ENCODE measurements around the gene CMTM7.

CMTM7 gene

DNA sequence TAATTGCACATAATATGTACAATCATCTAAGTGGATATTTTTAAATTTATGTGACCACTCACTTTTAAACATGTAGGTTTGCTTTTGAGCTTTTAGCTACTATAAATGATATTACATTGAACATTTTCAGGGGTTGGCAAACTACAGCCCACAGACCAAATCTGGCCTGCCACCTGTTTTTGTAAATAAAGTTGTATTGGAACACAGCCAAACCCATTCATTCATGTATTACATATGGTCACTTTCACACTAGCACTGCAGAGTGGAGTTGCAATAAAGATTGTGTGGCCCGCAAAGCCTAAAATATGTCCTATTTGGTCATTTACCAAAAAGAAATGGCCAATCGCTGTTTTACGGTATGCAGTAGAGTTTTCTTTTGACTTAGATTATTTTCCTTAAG is 21.2 kb downstream of the CMTM7 start:
- Histone ChIP-seq H3K36me3 (ENCODE audit: control insufficient read depth in 4 of 4, insufficient read depth in 4 of 4, low read length in 3 of 4) (peaks cover 0 to 31% (median 0%) of the 10 kb centered on the region in 4 experiments), H3K27me3 (replicated peaks in 2 of 5; ENCODE audit: control insufficient read depth in 4 of 5, insufficient read depth in 5 of 5, low read length in 4 of 5) (no peaks in the 10 kb centered on the region), H3K4me3 (ENCODE audit: control insufficient read depth in 1 of 7, extremely low read depth in 1 of 7, insufficient read depth in 4 of 7, low read depth in 2 of 7, low read length in 6 of 7) (no peak overlapping the region), H3K27ac (ENCODE audit: insufficient read depth in 1 of 2, low read depth in 1 of 2, low read length in 2 of 2, poor library complexity in 1 of 2, severe bottlenecking in 2 of 2) (no peak overlapping the region), H3K4me1 (ENCODE audit: control extremely low read depth in 1 of 4, control insufficient read depth in 4 of 4, insufficient read depth in 4 of 4, low read length in 3 of 4) (peaks cover 15 to 55% (median 32%) of the 10 kb centered on the region in 4 experiments), H3K9me3 (ENCODE audit: control extremely low read depth in 1 of 5, control insufficient read depth in 4 of 5, insufficient read depth in 2 of 5, low read depth in 1 of 5, low read length in 4 of 5) (no peaks in the 10 kb centered on the region)
- ChIA-PET CTCF (interaction anchor here (1.1 to 4.8 kb wide), 5 partner anchors 9 to 57 kb away, joined by 3 to 30 read pairs (median 5); no protein-coding TSS in a partner anchor), POLR2A (no interaction called here)
- WGBS (ENCODE audit: insufficient coverage) = 100% methylated on average over 1 of the region's 3 CpGs
- peak in 2 of 3 donors; percentile 57 for DNase-seq

DNA sequence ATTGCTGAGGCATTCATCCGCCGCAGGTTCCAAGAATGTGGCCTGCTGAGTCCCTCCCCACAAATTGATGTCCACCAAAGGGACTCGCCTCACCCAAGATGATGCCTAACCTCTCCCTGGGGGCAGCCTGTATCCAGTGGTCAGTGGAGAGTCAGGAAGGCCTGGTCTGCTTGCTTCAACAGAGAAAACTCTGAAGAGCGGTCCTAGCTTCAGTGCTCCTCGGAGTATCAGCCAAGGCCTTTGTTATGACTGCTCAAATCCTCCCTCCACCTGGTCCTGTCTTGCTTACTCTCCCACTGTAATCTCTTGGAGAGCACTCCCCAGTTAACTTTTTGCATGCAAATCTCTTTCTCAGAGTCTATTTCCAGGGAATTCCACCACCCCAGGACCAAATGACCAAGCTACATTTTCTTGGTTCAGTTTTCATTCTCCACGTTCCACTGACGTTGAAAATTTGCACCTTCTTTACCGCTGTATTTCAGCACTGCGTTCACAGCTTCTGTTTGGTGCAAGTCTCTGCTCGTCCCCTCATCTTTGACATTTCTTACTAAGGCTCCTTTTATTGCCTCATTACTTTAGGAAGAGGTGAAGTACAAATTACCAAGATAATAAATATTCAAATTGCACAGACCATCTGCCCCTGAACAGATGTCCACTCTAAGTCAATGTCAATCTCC is 22.3 kb downstream of the CMTM7 start:
- DNase-seq = no peak
- Histone ChIP-seq H3K4me3 (ENCODE audit: control insufficient read depth in 1 of 7, extremely low read depth in 1 of 7, insufficient read depth in 4 of 7, low read depth in 2 of 7, low read length in 6 of 7) (peak overlapping the region in 1 of 7 experiments; percentile 58), H3K36me3 (ENCODE audit: control insufficient read depth in 4 of 4, insufficient read depth in 4 of 4, low read length in 3 of 4) (peaks cover 0 to 25% (median 0%) of the 10 kb centered on the region in 4 experiments), H3K9me3 (ENCODE audit: control extremely low read depth in 1 of 5, control insufficient read depth in 4 of 5, insufficient read depth in 2 of 5, low read depth in 1 of 5, low read length in 4 of 5) (no peaks in the 10 kb centered on the region), H3K27me3 (replicated peaks in 2 of 5; ENCODE audit: control insufficient read depth in 4 of 5, insufficient read depth in 5 of 5, low read length in 4 of 5) (no peaks in the 10 kb centered on the region), H3K4me1 (ENCODE audit: control extremely low read depth in 1 of 4, control insufficient read depth in 4 of 4, insufficient read depth in 4 of 4, low read length in 3 of 4) (peaks cover 17 to 56% (median 31%) of the 10 kb centered on the region in 4 experiments), H3K27ac (ENCODE audit: insufficient read depth in 1 of 2, low read depth in 1 of 2, low read length in 2 of 2, poor library complexity in 1 of 2, severe bottlenecking in 2 of 2) (peak overlapping the region in 1 of 2 experiments; percentile 57)
- WGBS (ENCODE audit: insufficient coverage) = over 99% methylated on average over 10 of the region's 10 CpGs
- ChIA-PET POLR2A (no interaction called here), CTCF (interaction anchor here (0.9 to 4.8 kb wide), 11 partner anchors 10 to 56 kb away, joined by 3 to 30 read pairs (median 3); no protein-coding TSS in a partner anchor)

- Histone ChIP-seq H3K9me3 (ENCODE audit: control extremely low read depth in 1 of 5, control insufficient read depth in 4 of 5, insufficient read depth in 2 of 5, low read depth in 1 of 5, low read length in 4 of 5) (no peaks in the 10 kb centered on the region), H3K36me3 (ENCODE audit: control insufficient read depth in 4 of 4, insufficient read depth in 4 of 4, low read length in 3 of 4) (peaks cover 0 to 22% (median 0%) of the 10 kb centered on the region in 4 experiments), H3K27ac (ENCODE audit: insufficient read depth in 1 of 2, low read depth in 1 of 2, low read length in 2 of 2, poor library complexity in 1 of 2, severe bottlenecking in 2 of 2) (peak overlapping the region in 1 of 2 experiments; percentile 57), H3K4me3 (ENCODE audit: control insufficient read depth in 1 of 7, extremely low read depth in 1 of 7, insufficient read depth in 4 of 7, low read depth in 2 of 7, low read length in 6 of 7) (peak overlapping the region in 2 of 7 experiments; percentile 45 to 58), H3K27me3 (replicated peaks in 2 of 5; ENCODE audit: control insufficient read depth in 4 of 5, insufficient read depth in 5 of 5, low read length in 4 of 5) (no peaks in the 10 kb centered on the region), H3K4me1 (ENCODE audit: control extremely low read depth in 1 of 4, control insufficient read depth in 4 of 4, insufficient read depth in 4 of 4, low read length in 3 of 4) (peaks cover 20 to 59% (median 35%) of the 10 kb centered on the region in 4 experiments)
- CTCF ChIA-PET = interaction anchor here (0.6 to 4.8 kb wide), 12 partner anchors 8 to 64 kb away, joined by 3 to 30 read pairs (median 4); no protein-coding TSS in a partner anchor
- POLR2A ChIA-PET = no interaction called here
- 31% methylated on average over 4 of the region's 6 CpGs for WGBS (ENCODE audit: insufficient coverage)
- DNase-seq = peak in 2 of 3 donors; percentile 69 to 72
Observed at GRCh38 chr3:32414522-32415202, 23.0 kb downstream of the CMTM7 start.

- Histone ChIP-seq H3K36me3 (ENCODE audit: control insufficient read depth in 4 of 4, insufficient read depth in 4 of 4, low read length in 3 of 4) (peaks cover 0 to 8% (median 0%) of the 10 kb centered on the region in 4 experiments), H3K27me3 (replicated peaks in 2 of 5; ENCODE audit: control insufficient read depth in 4 of 5, insufficient read depth in 5 of 5, low read length in 4 of 5) (no peaks in the 10 kb centered on the region), H3K4me1 (ENCODE audit: control extremely low read depth in 1 of 4, control insufficient read depth in 4 of 4, insufficient read depth in 4 of 4, low read length in 3 of 4) (peaks cover 26 to 79% (median 59%) of the 10 kb centered on the region in 4 experiments), H3K27ac (ENCODE audit: insufficient read depth in 1 of 2, low read depth in 1 of 2, low read length in 2 of 2, poor library complexity in 1 of 2, severe bottlenecking in 2 of 2) (peak overlapping the region; percentile 42 to 79), H3K4me3 (ENCODE audit: control insufficient read depth in 1 of 7, extremely low read depth in 1 of 7, insufficient read depth in 4 of 7, low read depth in 2 of 7, low read length in 6 of 7) (peak overlapping the region in 2 of 7 experiments; percentile 24 to 49), H3K9me3 (ENCODE audit: control extremely low read depth in 1 of 5, control insufficient read depth in 4 of 5, insufficient read depth in 2 of 5, low read depth in 1 of 5, low read length in 4 of 5) (no peaks in the 10 kb centered on the region)
- peak in 2 of 3 donors; percentile 59 to 66 for DNase-seq
- ChIA-PET POLR2A (interaction anchor here (1.0 to 1.1 kb wide), 2 partner anchors 9 to 15 kb away, joined by 3 to 4 read pairs; no protein-coding TSS in a partner anchor), CTCF (interaction anchor here (0.7 to 8.7 kb wide), 9 partner anchors 9 to 49 kb away, joined by 3 to 51 read pairs (median 4); no protein-coding TSS in a partner anchor)
- 57% methylated on average over 1 of the region's 2 CpGs for WGBS (ENCODE audit: insufficient coverage)
Observed at GRCh38 chr3:32419742-32420125, 28.1 kb downstream of the CMTM7 start.

- H3K9me3 ChIP-seq (ENCODE audit: control extremely low read depth in 1 of 5, control insufficient read depth in 4 of 5, insufficient read depth in 2 of 5, low read depth in 1 of 5, low read length in 4 of 5) = no peaks in the 10 kb centered on the region
- no peaks in the 10 kb centered on the region for H3K27me3 ChIP-seq (replicated peaks in 2 of 5; ENCODE audit: control insufficient read depth in 4 of 5, insufficient read depth in 5 of 5, low read length in 4 of 5)
- H3K4me1 ChIP-seq (ENCODE audit: control extremely low read depth in 1 of 4, control insufficient read depth in 4 of 4, insufficient read depth in 4 of 4, low read length in 3 of 4) = peaks cover 29 to 82% (median 59%) of the 10 kb centered on the region in 4 experiments
- H3K4me3 ChIP-seq (ENCODE audit: control insufficient read depth in 1 of 7, extremely low read depth in 1 of 7, insufficient read depth in 4 of 7, low read depth in 2 of 7, low read length in 6 of 7) = peak overlapping the region in 5 of 7 experiments; percentile 13 to 49 (median 24)
- 10% methylated on average over 12 of the region's 14 CpGs for WGBS (ENCODE audit: insufficient coverage)
- ChIA-PET CTCF (interaction anchor here (0.7 to 8.7 kb wide), 9 partner anchors 8 to 48 kb away, joined by 3 to 51 read pairs (median 4); no protein-coding TSS in a partner anchor), POLR2A (interaction anchor here (1.0 to 1.3 kb wide), 5 partner anchors 10 to 47 kb away, joined by 3 to 4 read pairs (median 3); no protein-coding TSS in a partner anchor)
- peak in 2 of 3 donors; percentile 79 to 84 for DNase-seq
- peaks cover 0 to 4% (median 0%) of the 10 kb centered on the region in 4 experiments for H3K36me3 ChIP-seq (ENCODE audit: control insufficient read depth in 4 of 4, insufficient read depth in 4 of 4, low read length in 3 of 4)
- peak overlapping the region; percentile 42 to 79 for H3K27ac ChIP-seq (ENCODE audit: insufficient read depth in 1 of 2, low read depth in 1 of 2, low read length in 2 of 2, poor library complexity in 1 of 2, severe bottlenecking in 2 of 2)
Observed at GRCh38 chr3:32420126-32421038, 28.7 kb downstream of the CMTM7 start.

GRCh38 chr3:32421185-32421584 is 29.5 kb downstream of the CMTM7 start:
- ChIA-PET CTCF (interaction anchor here (0.9 to 8.7 kb wide), 7 partner anchors 7 to 47 kb away, joined by 3 to 51 read pairs (median 5); no protein-coding TSS in a partner anchor), POLR2A (interaction anchor here (1.0 to 1.3 kb wide), 3 partner anchors 11 to 46 kb away, joined by 3 to 4 read pairs (median 3); no protein-coding TSS in a partner anchor)
- Histone ChIP-seq H3K4me3 (ENCODE audit: control insufficient read depth in 1 of 7, extremely low read depth in 1 of 7, insufficient read depth in 4 of 7, low read depth in 2 of 7, low read length in 6 of 7) (peak overlapping the region in 1 of 7 experiments; percentile 49), H3K27me3 (replicated peaks in 2 of 5; ENCODE audit: control insufficient read depth in 4 of 5, insufficient read depth in 5 of 5, low read length in 4 of 5) (no peaks in the 10 kb centered on the region), H3K27ac (ENCODE audit: insufficient read depth in 1 of 2, low read depth in 1 of 2, low read length in 2 of 2, poor library complexity in 1 of 2, severe bottlenecking in 2 of 2) (peak overlapping the region; percentile 42 to 79), H3K36me3 (ENCODE audit: control insufficient read depth in 4 of 4, insufficient read depth in 4 of 4, low read length in 3 of 4) (peaks cover 0 to 3% (median 0%) of the 10 kb centered on the region in 4 experiments), H3K9me3 (ENCODE audit: control extremely low read depth in 1 of 5, control insufficient read depth in 4 of 5, insufficient read depth in 2 of 5, low read depth in 1 of 5, low read length in 4 of 5) (no peaks in the 10 kb centered on the region), H3K4me1 (ENCODE audit: control extremely low read depth in 1 of 4, control insufficient read depth in 4 of 4, insufficient read depth in 4 of 4, low read length in 3 of 4) (peaks cover 29 to 83% (median 60%) of the 10 kb centered on the region in 4 experiments)
- no peak for DNase-seq
- WGBS (ENCODE audit: insufficient coverage) = 100% methylated on average over 3 of the region's 3 CpGs

Data from common myeloid progenitor, CD34-positive (primary cell).